ENCODE results near the gene C19orf67. TPM values are rescaled to one million over a fixed set of nuclear protein-coding genes. Genes with fewer than 3 reads are reported as not detected.

C19orf67 gene
- total and polyA plus RNA-seq, 2 of the 13 experiments (the other 11 are each of a cell fraction or from before 2014, with no cell fraction given): 0.11 to 0.32 TPM

GRCh38 chr19:14118165-14119051 is 32.8 kb upstream of the C19orf67 start:
- ChIA-PET CTCF (ENCODE audit: low intra/inter-chr PET ratio, low total read pairs) (interaction anchor here (1.7 kb wide), 1 partner anchor 19 kb away, joined by 6 read pairs; the partner anchor contains the start of gene ASF1B), POLR2A (interaction anchor here (0.6 to 2.5 kb wide), 7 partner anchors 10 to 112 kb away, joined by 3 to 21 read pairs (median 4); partner anchors contain the start of genes ASF1B and RFX1)
- H3K4me1 ChIP-seq (ENCODE audit: insufficient read depth, low read length): peaks cover 48% of the 10 kb centered on the region
- H3K9ac ChIP-seq (ENCODE audit: insufficient read depth, low read depth, low read length): peak overlapping the region; percentile 89
- ATAC-seq (peak; percentile 56), FAIRE-seq (peak; percentile 56), DNase-seq (ENCODE audit: low spot score) (peak; percentile 71)
- no peaks in the 10 kb centered on the region for H3K9me3 ChIP-seq (ENCODE audit: low read length)
- H4K20me1 ChIP-seq (ENCODE audit: insufficient read depth, low read length): no peaks in the 10 kb centered on the region
- H3K27ac ChIP-seq (ENCODE audit: extremely low read length, insufficient read depth, low read length): peak overlapping the region; percentile 96
- in situ Hi-C loops (cut with HindIII; ENCODE audit: extremely low pct_ligation_motif_present, low pct_unique_long_range_greater_than_20kb) (no loop called here), intact Hi-C loops (cut with micrococcal nuclease; ENCODE audit: unreplicated experiment) (loop anchor here (5.0 kb wide), 1 partner anchor 36 kb away; no protein-coding TSS in a partner anchor)
- H3K4me3 ChIP-seq (replicated peaks in 1 of 3; ENCODE audit: insufficient read depth in 1 of 3, low read depth in 2 of 3, low read length in 3 of 3): peak overlapping the region; percentile 66 to 86 (median 75)
- no peaks in the 10 kb centered on the region; a peak in 1 of 5 replicates for H3K27me3 ChIP-seq (ENCODE audit: control insufficient read depth in 1 of 2, insufficient read depth in 2 of 2, low read length in 2 of 2)
- peak overlapping the region; percentile 100 for H3K4me2 ChIP-seq (ENCODE audit: low read depth, low read length)
- H3K36me3 ChIP-seq (replicated peaks in 1 of 2; ENCODE audit: control insufficient read depth in 1 of 2, insufficient read depth in 2 of 2, low read length in 2 of 2): peaks cover 0 to 4% of the 10 kb centered on the region in 2 experiments; a peak in 1 of 5 replicates
- peak overlapping the region; percentile 4 for H2AFZ ChIP-seq (ENCODE audit: low read length)
- H3K79me2 ChIP-seq (ENCODE audit: insufficient read depth, low read length): peaks cover 12% of the 10 kb centered on the region
- BruUV-seq (replicated peaks): no TSS peak
- 0% methylated on average over 14 of the region's 61 CpGs for WGBS (ENCODE audit: low lambda C conversion rate)
- no peak for TF ChIP-seq ZNF468 (CRISPR knock-in tag; IDR thresholded peaks at IDR 0.05)
- no peak for TF ChIP-seq MTF1 (CRISPR knock-in tag; IDR thresholded peaks at IDR 0.05)
- peak; percentile 88 for TF ChIP-seq CEBPG (CRISPR knock-in tag; IDR thresholded peaks at IDR 0.05)
- no peak for TF ChIP-seq CREM (IDR thresholded peaks at IDR 0.05)
- TF ChIP-seq CREM (CRISPR knock-in tag; IDR thresholded peaks at IDR 0.05): no peak
- no peak for TF ChIP-seq ZNF562 (CRISPR knock-in tag; IDR thresholded peaks at IDR 0.05; ENCODE audit: borderline replicate concordance)
- no peak for TF ChIP-seq ZNF879 (CRISPR knock-in tag; IDR thresholded peaks at IDR 0.05)
- no peak for TF ChIP-seq ARNT2 (CRISPR knock-in tag; IDR thresholded peaks at IDR 0.05; ENCODE audit: low read depth)
- TF ChIP-seq ZNF607 (CRISPR knock-in tag; IDR thresholded peaks at IDR 0.05; ENCODE audit: borderline replicate concordance): 0 out of 2 replicates have a peak, but pooled peaks have one; percentile 55
- TF ChIP-seq POLR2AphosphoS5 (IDR thresholded peaks at IDR 0.05; ENCODE audit: low read depth, low read length): no peak
- no peak for TF ChIP-seq BORCS8-MEF2B (CRISPR knock-in tag; IDR thresholded peaks at IDR 0.05)
- TF ChIP-seq HNF1A (IDR thresholded peaks at IDR 0.05; ENCODE audit: low read depth): no peak
- no peak for TF ChIP-seq HNF1A (CRISPR knock-in tag; IDR thresholded peaks at IDR 0.05; ENCODE audit: borderline replicate concordance)
- peak; percentile 44; the same call in 1 of the 2 replicates for TF ChIP-seq TAF1 (CRISPR knock-in tag; IDR thresholded peaks at IDR 0.05)
- no peak for TF ChIP-seq CC2D1A (CRISPR knock-in tag; IDR thresholded peaks at IDR 0.05)
- no peak for TF ChIP-seq KDM6A (CRISPR knock-in tag; IDR thresholded peaks at IDR 0.05; ENCODE audit: low read depth)
- TF ChIP-seq HNRNPLL (IDR thresholded peaks at IDR 0.05; ENCODE audit: low read depth, low read length, poor library complexity, severe bottlenecking): peak; percentile 64
- no peak for TF ChIP-seq FOXK2 (IDR thresholded peaks at IDR 0.05)
- 0 out of 2 replicates have a peak, but pooled peaks have one; percentile 44 for TF ChIP-seq MED13 (CRISPR knock-in tag; IDR thresholded peaks at IDR 0.05)
- no peak for TF ChIP-seq RFX3 (CRISPR knock-in tag; IDR thresholded peaks at IDR 0.05)
- 0 out of 2 replicates have a peak, but pooled peaks have one; percentile 17 for TF ChIP-seq POGZ (CRISPR knock-in tag; IDR thresholded peaks at IDR 0.05)
- TF ChIP-seq THAP11 (CRISPR knock-in tag; IDR thresholded peaks at IDR 0.05): peak; percentile 40; the same call in 1 of the 2 replicates
- TF ChIP-seq KAT8 (CRISPR knock-in tag; IDR thresholded peaks at IDR 0.05): 0 out of 2 replicates have a peak, but pooled peaks have one; percentile 33
- TF ChIP-seq DR1 (CRISPR knock-in tag; IDR thresholded peaks at IDR 0.05): no peak
